Transverse colon (tissue), 4 donors: Measurements from ENCODE around the gene NUDT6.

ENCODE experiments used
- CTCF ChIP-seq, 5 experiments: fragments of 200-600 bp in 3 of 5; fragments of 450-650 bp in 2 of 5; sonication (generic) in 3 of 5; IDR thresholded peaks; 1 replicate in 2 of 5; 2 replicates in 3 of 5; pipeline ENCODE4 v1.5.1; 2016 to 2017; ENCODE audit warnings: antibody characterized with exemption in 5 of 5, inconsistent platforms in 3 of 5, mild to moderate bottlenecking in 2 of 5, moderate library complexity in 1 of 5
- EP300 ChIP-seq: sonication (generic); formaldehyde crosslinking; IDR thresholded peaks from one replicate; pipeline ENCODE4 v1.6.1; 2017; ENCODE audit warnings: antibody characterized with exemption, low read depth
- POLR2A ChIP-seq: fragments of 450-650 bp; IDR thresholded peaks from one replicate; pipeline ENCODE4 v1.6.1; 2016; ENCODE audit warnings: antibody characterized with exemption, mild to moderate bottlenecking, moderate library complexity
- POLR2AphosphoS5 ChIP-seq, 3 donors: sonication (generic); formaldehyde crosslinking; IDR thresholded peaks; one replicate each; pipeline ENCODE4 v1.6.1; 2016; ENCODE audit warnings: antibody characterized with exemption in 3 of 3

- TF ChIP-seq CTCF (IDR thresholded peaks at IDR 0.05): no peak
- no peak for TF ChIP-seq POLR2A
- no peak for TF ChIP-seq EP300
- no peak for TF ChIP-seq POLR2AphosphoS5 (IDR thresholded peaks at IDR 0.05)
Measured at GRCh38 chr4:122901247-122902010, 21.0 kb downstream of the NUDT6 start.
